GM23248 (cell line): ENCODE data around the gene KIAA1210.

Experiments used
- EZH2 ChIP-seq: fragments of 200-600 bp; sonication (generic); IDR thresholded peaks from 2 replicates; pipeline ENCODE4 v1.6.1; 2018; ENCODE audit warnings: antibody characterized with exemption, mild to moderate bottlenecking; ENCODE audit not compliant: insufficient read depth, poor library complexity, severe bottlenecking
- EZH2phosphoT487 ChIP-seq: fragments of 200-600 bp; sonication (generic); IDR thresholded peaks from 2 replicates; pipeline ENCODE4 v1.6.1; 2018; ENCODE audit warnings: antibody characterized with exemption, moderate library complexity, mild to moderate bottlenecking, low read depth; ENCODE audit not compliant: insufficient read depth

- TF ChIP-seq EZH2 = no peak
- no peak for TF ChIP-seq EZH2phosphoT487
Measured at GRCh38 chrX:119063428-119063827, 64.2 kb downstream of the KIAA1210 start.
